HEK293T (cell line): Measurements from ENCODE around the gene REXO1.

ENCODE experiments used
- ARNT ChIP-seq: fragments of 450-650 bp; IDR thresholded peaks from 2 replicates; pipeline ENCODE4 v1.6.1; 2017; ENCODE audit warnings: mild to moderate bottlenecking
- BHLHE40 ChIP-seq: fragments of 450-650 bp; IDR thresholded peaks from 2 replicates; pipeline ENCODE4 v1.6.1; 2016; ENCODE audit warnings: mild to moderate bottlenecking, moderate library complexity, borderline replicate concordance
- CTBP1 ChIP-seq: fragments of 450-650 bp; IDR thresholded peaks from 2 replicates; pipeline ENCODE4 v1.6.1; 2016; ENCODE audit warnings: borderline replicate concordance
- FOXA1 ChIP-seq: fragments of 450-650 bp; IDR thresholded peaks from 2 replicates; pipeline ENCODE4 v1.6.1; 2016; ENCODE audit warnings: mild to moderate bottlenecking
- FOXK2 ChIP-seq: fragments of 450-650 bp; IDR thresholded peaks from 2 replicates; pipeline ENCODE4 v1.6.1; 2016; ENCODE audit warnings: mild to moderate bottlenecking
- FOXM1 ChIP-seq: fragments of 450-650 bp; IDR thresholded peaks from 2 replicates; pipeline ENCODE4 v1.6.1; 2017; ENCODE audit warnings: mild to moderate bottlenecking, borderline replicate concordance
- HDGF ChIP-seq: fragments of 450-650 bp; IDR thresholded peaks from 2 replicates; pipeline ENCODE4 v1.6.1; 2017; ENCODE audit warnings: antibody characterized with exemption, borderline replicate concordance
- L3MBTL2 ChIP-seq: fragments of 450-650 bp; conservative IDR thresholded peaks from 2 replicates; pipeline ENCODE4 v1.6.1; 2016; ENCODE audit warnings: mild to moderate bottlenecking
- LEF1 ChIP-seq: fragments of 450-650 bp; IDR thresholded peaks from 2 replicates; pipeline ENCODE4 v1.6.1; 2017; ENCODE audit warnings: mild to moderate bottlenecking, borderline replicate concordance
- PKNOX1 ChIP-seq: fragments of 450-650 bp; IDR thresholded peaks from 2 replicates; pipeline ENCODE4 v1.6.1; 2016
- SP1 ChIP-seq: fragments of 450-650 bp; IDR thresholded peaks from 2 replicates; pipeline ENCODE4 v1.6.1; 2017
- SUZ12 ChIP-seq: fragments of 450-650 bp; IDR thresholded peaks from 2 replicates; pipeline ENCODE4 v1.6.1; 2016; ENCODE audit warnings: mild to moderate bottlenecking
- TARDBP ChIP-seq: fragments of 450-650 bp; IDR thresholded peaks from 2 replicates; pipeline ENCODE4 v1.6.1; 2016
- ZNF384 ChIP-seq: fragments of 450-650 bp; IDR thresholded peaks from 2 replicates; pipeline ENCODE4 v1.6.1; 2016

DNA sequence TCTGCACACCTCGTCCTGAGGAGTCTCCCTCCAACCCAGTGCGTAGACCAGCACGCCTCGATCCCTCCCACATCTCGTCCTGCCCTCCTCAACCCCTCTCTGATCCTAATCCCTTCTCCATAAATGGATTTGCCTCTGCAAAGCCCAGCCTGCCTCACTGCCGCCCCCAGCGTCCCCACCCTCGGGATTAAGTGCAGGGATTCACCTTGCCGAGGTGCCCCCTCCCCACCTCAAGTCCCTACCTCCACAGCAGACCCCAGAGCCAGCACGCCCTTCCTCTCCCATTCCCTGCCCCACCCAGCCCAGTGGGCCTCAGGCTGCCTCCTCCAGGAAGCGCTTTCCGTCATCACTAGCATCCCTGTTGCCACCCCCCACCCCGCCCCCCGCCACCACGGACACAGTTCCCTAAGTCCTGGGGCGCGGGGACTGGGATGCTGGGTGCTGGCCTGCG, 11.1 kb upstream of the REXO1 start:
- no peak for TF ChIP-seq HDGF
- no peak for TF ChIP-seq SP1
- no peak for TF ChIP-seq ARNT
- no peak for TF ChIP-seq LEF1
- TF ChIP-seq FOXM1, result no peak
- TF ChIP-seq TARDBP, result no peak
- TF ChIP-seq FOXK2, result no peak
- no peak for TF ChIP-seq PKNOX1
- no peak for TF ChIP-seq CTBP1
- no peak for TF ChIP-seq L3MBTL2
- no peak for TF ChIP-seq FOXA1
- TF ChIP-seq SUZ12, result no peak
- TF ChIP-seq BHLHE40, result no peak
- TF ChIP-seq ZNF384, result no peak
